Muscle layer of duodenum (tissue), 2 donors: ENCODE data around the gene SLC22A3.

Experiments
- H3K27ac ChIP-seq: one replicate; pipeline ENCODE4 v1.7.0; 2013; ENCODE audit warnings: mild to moderate bottlenecking, low read length
- H3K27me3 ChIP-seq: one replicate; pipeline ENCODE4 v1.7.0; 2013; ENCODE audit warnings: low read depth, mild to moderate bottlenecking, control low read depth, low read length
- H3K36me3 ChIP-seq, 2 donors: one replicate each; pipeline ENCODE4 v1.7.0; 2013; ENCODE audit warnings: low read length in 2 of 2, control low read depth in 1 of 2, mild to moderate bottlenecking in 1 of 2; ENCODE audit not compliant: insufficient read depth in 2 of 2, control insufficient read depth in 1 of 2
- H3K4me1 ChIP-seq, 2 donors: one replicate each; pipeline ENCODE4 v1.7.0; 2013; ENCODE audit warnings: low read length in 2 of 2, mild to moderate bottlenecking in 2 of 2, control low read depth in 1 of 2, moderate library complexity in 1 of 2; ENCODE audit not compliant: insufficient read depth in 2 of 2, control insufficient read depth in 1 of 2
- H3K4me3 ChIP-seq, 2 donors: one replicate each; pipeline ENCODE4 v1.7.0; 2013; ENCODE audit warnings: low read length in 2 of 2, low read depth in 1 of 2, mild to moderate bottlenecking in 1 of 2
- H3K9me3 ChIP-seq, 2 donors: one replicate each; pipeline ENCODE4 v1.7.0; 2013; ENCODE audit warnings: low read length in 2 of 2, control low read depth in 1 of 2, mild to moderate bottlenecking in 1 of 2; ENCODE audit not compliant: control insufficient read depth in 1 of 2
- donor health status: healthy.

The SLC22A3 gene

GRCh38 chr6:160420969-160421556 is 72.9 kb downstream of the SLC22A3 start:
- no peak overlapping the region for H3K4me3 ChIP-seq
- peaks cover 0 to 11% of the 10 kb centered on the region in 2 donors for H3K4me1 ChIP-seq
- peak overlapping the region; percentile 24 for H3K27ac ChIP-seq
- no peaks in the 10 kb centered on the region for H3K36me3 ChIP-seq
- no peaks in the 10 kb centered on the region for H3K9me3 ChIP-seq
- no peaks in the 10 kb centered on the region for H3K27me3 ChIP-seq

GRCh38 chr6:160421854-160422253 is 73.7 kb downstream of the SLC22A3 start:
- no peaks in the 10 kb centered on the region for H3K36me3 ChIP-seq
- peaks cover 0 to 11% of the 10 kb centered on the region in 2 donors for H3K4me1 ChIP-seq
- H3K4me3 ChIP-seq, result no peak overlapping the region
- peak overlapping the region; percentile 24 for H3K27ac ChIP-seq
- H3K27me3 ChIP-seq, result no peaks in the 10 kb centered on the region
- no peaks in the 10 kb centered on the region for H3K9me3 ChIP-seq

GRCh38 chr6:160424256-160424655 is 76.1 kb downstream of the SLC22A3 start:
- Histone ChIP-seq H3K27me3 (no peaks in the 10 kb centered on the region), H3K27ac (no peak overlapping the region), H3K36me3 (no peaks in the 10 kb centered on the region), H3K4me3 (no peak overlapping the region), H3K9me3 (no peaks in the 10 kb centered on the region), H3K4me1 (peaks cover 0 to 25% of the 10 kb centered on the region in 2 donors)

GRCh38 chr6:160426136-160426535 is 78.0 kb downstream of the SLC22A3 start:
- Histone ChIP-seq H3K27me3 (no peaks in the 10 kb centered on the region), H3K9me3 (no peaks in the 10 kb centered on the region), H3K27ac (no peak overlapping the region), H3K4me3 (no peak overlapping the region), H3K36me3 (no peaks in the 10 kb centered on the region), H3K4me1 (peaks cover 0 to 39% of the 10 kb centered on the region in 2 donors)

GRCh38 chr6:160427312-160428068 is 79.3 kb downstream of the SLC22A3 start:
- Histone ChIP-seq H3K4me1 (peaks cover 0 to 32% of the 10 kb centered on the region in 2 donors), H3K27me3 (no peaks in the 10 kb centered on the region), H3K9me3 (no peaks in the 10 kb centered on the region), H3K27ac (no peak overlapping the region), H3K36me3 (no peaks in the 10 kb centered on the region), H3K4me3 (no peak overlapping the region)

GRCh38 chr6:160428069-160428430 is 79.9 kb downstream of the SLC22A3 start:
- H3K27ac ChIP-seq, result no peak overlapping the region
- H3K4me1 ChIP-seq, result peaks cover 0 to 32% of the 10 kb centered on the region in 2 donors
- H3K27me3 ChIP-seq, result no peaks in the 10 kb centered on the region
- H3K4me3 ChIP-seq, result no peak overlapping the region
- no peaks in the 10 kb centered on the region for H3K9me3 ChIP-seq
- H3K36me3 ChIP-seq, result no peaks in the 10 kb centered on the region

GRCh38 chr6:160428818-160429619 is 80.8 kb downstream of the SLC22A3 start:
- no peaks in the 10 kb centered on the region for H3K9me3 ChIP-seq
- H3K36me3 ChIP-seq, result no peaks in the 10 kb centered on the region
- no peak overlapping the region for H3K4me3 ChIP-seq
- peaks cover 0 to 32% of the 10 kb centered on the region in 2 donors for H3K4me1 ChIP-seq
- H3K27ac ChIP-seq, result no peak overlapping the region
- H3K27me3 ChIP-seq, result no peaks in the 10 kb centered on the region

GRCh38 chr6:160429620-160429895 is 81.4 kb downstream of the SLC22A3 start:
- no peaks in the 10 kb centered on the region for H3K27me3 ChIP-seq
- H3K9me3 ChIP-seq, result no peaks in the 10 kb centered on the region
- H3K27ac ChIP-seq, result no peak overlapping the region
- H3K4me3 ChIP-seq, result no peak overlapping the region
- no peaks in the 10 kb centered on the region for H3K36me3 ChIP-seq
- peaks cover 0 to 32% of the 10 kb centered on the region in 2 donors for H3K4me1 ChIP-seq

GRCh38 chr6:160430203-160430602 is 82.0 kb downstream of the SLC22A3 start:
- H3K27me3 ChIP-seq, result no peaks in the 10 kb centered on the region
- no peak overlapping the region for H3K4me3 ChIP-seq
- H3K4me1 ChIP-seq, result peaks cover 0 to 32% of the 10 kb centered on the region in 2 donors
- H3K36me3 ChIP-seq, result no peaks in the 10 kb centered on the region
- peak overlapping the region; percentile 25 for H3K27ac ChIP-seq
- H3K9me3 ChIP-seq, result no peaks in the 10 kb centered on the region

- Histone ChIP-seq H3K27ac (peak overlapping the region; percentile 25), H3K4me1 (peaks cover 0 to 32% of the 10 kb centered on the region in 2 donors), H3K4me3 (no peak overlapping the region), H3K36me3 (no peaks in the 10 kb centered on the region), H3K27me3 (no peaks in the 10 kb centered on the region), H3K9me3 (no peaks in the 10 kb centered on the region)
Measured at GRCh38 chr6:160430751-160431150, 82.6 kb downstream of the SLC22A3 start.

GRCh38 chr6:160431226-160431625 is 83.0 kb downstream of the SLC22A3 start:
- H3K9me3 ChIP-seq, result no peaks in the 10 kb centered on the region
- no peak overlapping the region for H3K27ac ChIP-seq
- no peaks in the 10 kb centered on the region for H3K36me3 ChIP-seq
- peaks cover 0 to 32% of the 10 kb centered on the region in 2 donors for H3K4me1 ChIP-seq
- H3K4me3 ChIP-seq, result peak overlapping the region in 1 of 2 donors; percentile 17
- no peaks in the 10 kb centered on the region for H3K27me3 ChIP-seq
